Measurements from ENCODE around the gene ALG10B.

DNA sequence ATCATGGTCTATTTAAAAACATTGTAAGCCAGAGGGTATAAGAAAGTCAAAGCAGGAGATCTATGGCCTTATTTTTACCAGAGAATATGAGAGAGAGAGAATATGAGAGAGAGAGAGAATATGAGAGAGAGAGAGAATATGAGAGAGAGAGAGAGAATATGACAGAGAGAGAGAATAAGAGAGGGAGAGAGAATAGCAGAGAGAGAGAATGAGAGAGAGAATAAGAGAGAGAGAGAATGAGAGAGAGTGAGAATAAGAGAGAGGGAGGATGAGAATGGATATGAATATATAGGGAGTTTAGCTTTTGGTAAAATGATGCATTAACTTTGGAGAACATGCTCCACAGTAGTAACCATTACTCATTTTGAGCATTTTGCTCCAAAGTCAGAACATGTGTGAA, 48.0 kb upstream of the ALG10B start:
- TF ChIP-seq, protein P1, sequence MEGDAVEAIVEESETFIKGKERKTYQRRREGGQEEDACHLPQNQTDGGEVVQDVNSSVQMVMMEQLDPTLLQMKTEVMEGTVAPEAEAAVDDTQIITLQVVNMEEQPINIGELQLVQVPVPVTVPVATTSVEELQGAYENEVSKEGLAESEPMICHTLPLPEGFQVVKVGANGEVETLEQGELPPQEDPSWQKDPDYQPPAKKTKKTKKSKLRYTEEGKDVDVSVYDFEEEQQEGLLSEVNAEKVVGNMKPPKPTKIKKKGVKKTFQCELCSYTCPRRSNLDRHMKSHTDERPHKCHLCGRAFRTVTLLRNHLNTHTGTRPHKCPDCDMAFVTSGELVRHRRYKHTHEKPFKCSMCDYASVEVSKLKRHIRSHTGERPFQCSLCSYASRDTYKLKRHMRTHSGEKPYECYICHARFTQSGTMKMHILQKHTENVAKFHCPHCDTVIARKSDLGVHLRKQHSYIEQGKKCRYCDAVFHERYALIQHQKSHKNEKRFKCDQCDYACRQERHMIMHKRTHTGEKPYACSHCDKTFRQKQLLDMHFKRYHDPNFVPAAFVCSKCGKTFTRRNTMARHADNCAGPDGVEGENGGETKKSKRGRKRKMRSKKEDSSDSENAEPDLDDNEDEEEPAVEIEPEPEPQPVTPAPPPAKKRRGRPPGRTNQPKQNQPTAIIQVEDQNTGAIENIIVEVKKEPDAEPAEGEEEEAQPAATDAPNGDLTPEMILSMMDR (tag by site-specific recombination; IDR thresholded peaks at IDR 0.05): no peak
- TF ChIP-seq, protein P2, sequence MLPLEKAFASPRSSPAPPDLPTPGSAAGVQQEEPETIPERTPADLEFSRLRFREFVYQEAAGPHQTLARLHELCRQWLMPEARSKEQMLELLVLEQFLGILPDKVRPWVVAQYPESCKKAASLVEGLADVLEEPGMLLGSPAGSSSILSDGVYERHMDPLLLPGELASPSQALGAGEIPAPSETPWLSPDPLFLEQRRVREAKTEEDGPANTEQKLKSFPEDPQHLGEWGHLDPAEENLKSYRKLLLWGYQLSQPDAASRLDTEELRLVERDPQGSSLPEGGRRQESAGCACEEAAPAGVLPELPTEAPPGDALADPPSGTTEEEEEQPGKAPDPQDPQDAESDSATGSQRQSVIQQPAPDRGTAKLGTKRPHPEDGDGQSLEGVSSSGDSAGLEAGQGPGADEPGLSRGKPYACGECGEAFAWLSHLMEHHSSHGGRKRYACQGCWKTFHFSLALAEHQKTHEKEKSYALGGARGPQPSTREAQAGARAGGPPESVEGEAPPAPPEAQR (tag by site-specific recombination; IDR thresholded peaks at IDR 0.05): no peak
- no peak for TF ChIP-seq ZNF184 (tag by site-specific recombination; IDR thresholded peaks at IDR 0.05)
- no peak for TF ChIP-seq GLI4 (tag by site-specific recombination; IDR thresholded peaks at IDR 0.05)
- no peak for TF ChIP-seq ZFP69B (tag by site-specific recombination; IDR thresholded peaks at IDR 0.05)
- no peak for TF ChIP-seq ZFP41 (tag by site-specific recombination; IDR thresholded peaks at IDR 0.05; ENCODE audit: borderline replicate concordance)
- no peak for TF ChIP-seq TCF7L2 (IDR thresholded peaks at IDR 0.05; ENCODE audit: borderline replicate concordance, low read depth, low read length)
- TF ChIP-seq, protein P3, sequence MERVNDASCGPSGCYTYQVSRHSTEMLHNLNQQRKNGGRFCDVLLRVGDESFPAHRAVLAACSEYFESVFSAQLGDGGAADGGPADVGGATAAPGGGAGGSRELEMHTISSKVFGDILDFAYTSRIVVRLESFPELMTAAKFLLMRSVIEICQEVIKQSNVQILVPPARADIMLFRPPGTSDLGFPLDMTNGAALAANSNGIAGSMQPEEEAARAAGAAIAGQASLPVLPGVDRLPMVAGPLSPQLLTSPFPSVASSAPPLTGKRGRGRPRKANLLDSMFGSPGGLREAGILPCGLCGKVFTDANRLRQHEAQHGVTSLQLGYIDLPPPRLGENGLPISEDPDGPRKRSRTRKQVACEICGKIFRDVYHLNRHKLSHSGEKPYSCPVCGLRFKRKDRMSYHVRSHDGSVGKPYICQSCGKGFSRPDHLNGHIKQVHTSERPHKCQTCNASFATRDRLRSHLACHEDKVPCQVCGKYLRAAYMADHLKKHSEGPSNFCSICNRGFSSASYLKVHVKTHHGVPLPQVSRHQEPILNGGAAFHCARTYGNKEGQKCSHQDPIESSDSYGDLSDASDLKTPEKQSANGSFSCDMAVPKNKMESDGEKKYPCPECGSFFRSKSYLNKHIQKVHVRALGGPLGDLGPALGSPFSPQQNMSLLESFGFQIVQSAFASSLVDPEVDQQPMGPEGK (tag by site-specific recombination; IDR thresholded peaks at IDR 0.05): no peak
- TF ChIP-seq ZNF324 (tag by site-specific recombination; IDR thresholded peaks at IDR 0.05): no peak
- TF ChIP-seq IKZF3 (tag by site-specific recombination; IDR thresholded peaks at IDR 0.05): no peak
